NCI-H226 (cell line): ENCODE measurements around the gene ATXN2.
"Not testable (repeated sequence)": the region's sequence is repeated elsewhere in the genome, so short reads cannot be mapped to it uniquely, and the experiment has no call there.

Source experiments
- DNase-seq: peaks from one replicate; pipeline ENCODE4 v3.0.0-alpha.2; 2015

The ATXN2 gene

GRCh38 chr12:111494676-111495075 is 104.4 kb downstream of the ATXN2 start:
- no peak for DNase-seq

GRCh38 chr12:111492979-111493378 is 106.1 kb downstream of the ATXN2 start:
- DNase-seq: peak; percentile 55

GRCh38 chr12:111488798-111489197 is 110.3 kb downstream of the ATXN2 start:
- DNase-seq: no peak

GRCh38 chr12:111488271-111488670 is 110.8 kb downstream of the ATXN2 start:
- no peak for DNase-seq

- DNase-seq: no peak
Observed at GRCh38 chr12:111482462-111482861, 116.7 kb downstream of the ATXN2 start.

- DNase-seq: no peak
Observed at GRCh38 chr12:111471236-111471635, 127.9 kb downstream of the ATXN2 start.

- DNase-seq: no peak
Observed at GRCh38 chr12:111469401-111469800, 129.7 kb downstream of the ATXN2 start.

GRCh38 chr12:111467857-111468241 is 131.3 kb downstream of the ATXN2 start:
- DNase-seq: no peak

GRCh38 chr12:111467092-111467856 is 131.8 kb downstream of the ATXN2 start:
- no peak for DNase-seq

GRCh38 chr12:111462210-111462769 is 136.8 kb downstream of the ATXN2 start:
- DNase-seq: no peak

- not testable (repeated sequence) for DNase-seq
Observed at GRCh38 chr12:111460111-111460510, 139.0 kb downstream of the ATXN2 start.

GRCh38 chr12:111458546-111459172 is 140.5 kb downstream of the ATXN2 start:
- no peak for DNase-seq

- DNase-seq: no peak
Observed at GRCh38 chr12:111457577-111457976, 141.5 kb downstream of the ATXN2 start.

- no peak for DNase-seq
Observed at GRCh38 chr12:111457071-111457470, 142.0 kb downstream of the ATXN2 start.

- peak; percentile 24 for DNase-seq
Observed at GRCh38 chr12:111455448-111456320, 143.4 kb downstream of the ATXN2 start.

GRCh38 chr12:111454716-111455447 is 144.2 kb downstream of the ATXN2 start:
- DNase-seq: no peak

- no peak for DNase-seq
Observed at GRCh38 chr12:111454311-111454710, 144.8 kb downstream of the ATXN2 start.

GRCh38 chr12:111453071-111453989 is 145.8 kb downstream of the ATXN2 start:
- DNase-seq: no peak

- DNase-seq: no peak
Observed at GRCh38 chr12:111451649-111452129, 147.4 kb downstream of the ATXN2 start.

GRCh38 chr12:111451232-111451631 is 147.9 kb downstream of the ATXN2 start:
- DNase-seq: no peak

- DNase-seq: no peak
Observed at GRCh38 chr12:111450676-111451075, 148.4 kb downstream of the ATXN2 start.
